SK-N-MC (cell line): ENCODE results near the gene ITGB4.

Experiments
- EZH2 ChIP-seq: fragments of 200-600 bp; sonication (generic); IDR thresholded peaks from one replicate; pipeline ENCODE4 v1.6.1; 2017; ENCODE audit warnings: antibody characterized with exemption
- POLR2AphosphoS5 ChIP-seq: IDR thresholded peaks from 2 replicates; pipeline ENCODE4 v1.6.1; 2012; ENCODE audit warnings: mild to moderate bottlenecking, low read depth, low read length, borderline replicate concordance

GRCh38 chr17:75764711-75765421 is 43.6 kb downstream of the ITGB4 start, which contains the start of gene GALK1:
- peak; percentile 69; the same call in 1 of the 2 replicates for TF ChIP-seq POLR2AphosphoS5
- TF ChIP-seq EZH2 = no peak
